MM.1S (cell line): ENCODE results near the gene OR8H2.
A peak's percentile ranks its signal among the peaks of the same experiment; 100 is the strongest.

ENCODE experiments used
- DNase-seq: peaks from one replicate; pipeline ENCODE4 v3.0.0-alpha.2; 2015
- H2AFZ ChIP-seq: fragments of 300-600 bp; sonication (generic); 2 replicates; pipeline ENCODE4 v1.6.0; 2016; ENCODE audit warnings: antibody characterized with exemption, low read length
- H3F3A ChIP-seq: fragments of 300-600 bp; sonication (generic); 2 replicates; pipeline ENCODE4 v1.6.1; 2016; ENCODE audit warnings: mild to moderate bottlenecking, antibody characterized with exemption, low read length, moderate library complexity, mixed read lengths; ENCODE audit not compliant: insufficient read depth
- H3K27ac ChIP-seq: fragments of 300-600 bp; sonication (generic); 2 replicates; pipeline ENCODE4 v1.5.1; 2016; ENCODE audit warnings: mild to moderate bottlenecking, low read length
- H3K27me3 ChIP-seq: fragments of 300-600 bp; sonication (generic); replicated peaks from 2 replicates; pipeline ENCODE4 v1.6.0; 2016; ENCODE audit warnings: low read length; ENCODE audit not compliant: insufficient read depth
- H3K36me3 ChIP-seq: fragments of 300-600 bp; sonication (generic); replicated peaks from 2 replicates; pipeline ENCODE4 v1.6.1; 2016; ENCODE audit warnings: mild to moderate bottlenecking, low read length, mixed read lengths; ENCODE audit not compliant: insufficient read depth
- H3K4me1 ChIP-seq: fragments of 300-600 bp; sonication (generic); 2 replicates; pipeline ENCODE4 v1.6.1; 2016; ENCODE audit warnings: low read length, mixed read lengths
- H3K4me2 ChIP-seq: fragments of 300-600 bp; sonication (generic); 2 replicates; pipeline ENCODE4 v1.6.0; 2016; ENCODE audit warnings: low read depth, low read length
- H3K4me3 ChIP-seq: fragments of 300-600 bp; sonication (generic); 2 replicates; pipeline ENCODE4 v1.5.1; 2016; ENCODE audit warnings: low read length, mixed read lengths
- H3K79me2 ChIP-seq: fragments of 300-600 bp; sonication (generic); 2 replicates; pipeline ENCODE4 v1.6.1; 2016; ENCODE audit warnings: mixed run types, low read length, mixed read lengths
- H3K9ac ChIP-seq: fragments of 300-600 bp; sonication (generic); 2 replicates; pipeline ENCODE4 v1.6.1; 2016; ENCODE audit warnings: low read length, mixed read lengths
- H3K9me2 ChIP-seq: fragments of 300-600 bp; sonication (generic); replicated peaks from 2 replicates; pipeline ENCODE4 v1.6.1; 2016; ENCODE audit warnings: mild to moderate bottlenecking, low read length, mixed read lengths; ENCODE audit not compliant: insufficient read depth
- H3K9me3 ChIP-seq: fragments of 300-600 bp; sonication (generic); replicated peaks from 2 replicates; pipeline ENCODE4 v1.6.1; 2016; ENCODE audit warnings: mild to moderate bottlenecking, low read length, mixed read lengths; ENCODE audit not compliant: insufficient read depth
- H4K20me1 ChIP-seq: fragments of 300-600 bp; sonication (generic); 2 replicates; pipeline ENCODE4 v1.6.1; 2016; ENCODE audit warnings: mild to moderate bottlenecking, low read length, moderate library complexity, mixed read lengths; ENCODE audit not compliant: insufficient read depth
- EZH2 ChIP-seq: fragments of 300-600 bp; sonication (generic); optimal IDR thresholded peaks from 2 replicates; pipeline ENCODE3; 2017; ENCODE audit warnings: low read depth, mild to moderate bottlenecking, antibody characterized with exemption, low read length, mixed read lengths
- EZH2phosphoT487 ChIP-seq: fragments of 300-600 bp; sonication (generic); IDR thresholded peaks from 2 replicates; pipeline ENCODE4 v1.6.1; 2018; ENCODE audit warnings: antibody characterized with exemption, low read length
- TF ChIP-seq, protein P1 (sequence below): fragments of 300-600 bp; sonication (generic); IDR thresholded peaks from 2 replicates; pipeline ENCODE4 v1.5.1; 2016; ENCODE audit warnings: antibody characterized with exemption, low read length, mixed read lengths

The OR8H2 gene

DNA sequence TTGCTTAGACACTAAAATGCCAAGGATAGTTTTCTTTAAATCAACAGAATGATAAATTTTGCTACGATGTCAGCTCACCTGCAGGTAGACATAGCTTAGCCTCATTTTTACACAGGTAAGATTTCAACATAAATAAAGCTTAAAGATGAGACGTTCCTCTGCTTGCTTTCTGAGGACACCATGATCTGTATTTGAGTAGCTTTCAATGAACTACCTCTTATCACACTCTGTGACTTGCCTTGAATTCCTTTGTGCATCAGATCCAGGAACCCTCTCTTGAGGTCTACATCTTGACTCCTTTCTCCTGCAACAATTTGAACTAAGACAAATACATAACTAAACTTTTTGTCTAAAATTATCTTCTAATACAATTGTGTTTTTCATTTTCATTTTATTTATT lies 36.5 kb upstream of the OR8H2 start:
- H3K36me3 ChIP-seq, result no peaks in the 10 kb centered on the region
- no peaks in the 10 kb centered on the region for H3F3A ChIP-seq
- H3K9ac ChIP-seq, result no peak overlapping the region
- no peaks in the 10 kb centered on the region for H3K9me2 ChIP-seq
- H3K79me2 ChIP-seq, result no peaks in the 10 kb centered on the region
- no peaks in the 10 kb centered on the region for H4K20me1 ChIP-seq
- no peak overlapping the region for H2AFZ ChIP-seq
- H3K4me1 ChIP-seq, result no peaks in the 10 kb centered on the region
- H3K4me3 ChIP-seq, result no peak overlapping the region
- H3K9me3 ChIP-seq, result no peaks in the 10 kb centered on the region
- H3K4me2 ChIP-seq, result no peak overlapping the region
- no peak for DNase-seq
- no peak overlapping the region for H3K27ac ChIP-seq
- TF ChIP-seq, protein P1, sequence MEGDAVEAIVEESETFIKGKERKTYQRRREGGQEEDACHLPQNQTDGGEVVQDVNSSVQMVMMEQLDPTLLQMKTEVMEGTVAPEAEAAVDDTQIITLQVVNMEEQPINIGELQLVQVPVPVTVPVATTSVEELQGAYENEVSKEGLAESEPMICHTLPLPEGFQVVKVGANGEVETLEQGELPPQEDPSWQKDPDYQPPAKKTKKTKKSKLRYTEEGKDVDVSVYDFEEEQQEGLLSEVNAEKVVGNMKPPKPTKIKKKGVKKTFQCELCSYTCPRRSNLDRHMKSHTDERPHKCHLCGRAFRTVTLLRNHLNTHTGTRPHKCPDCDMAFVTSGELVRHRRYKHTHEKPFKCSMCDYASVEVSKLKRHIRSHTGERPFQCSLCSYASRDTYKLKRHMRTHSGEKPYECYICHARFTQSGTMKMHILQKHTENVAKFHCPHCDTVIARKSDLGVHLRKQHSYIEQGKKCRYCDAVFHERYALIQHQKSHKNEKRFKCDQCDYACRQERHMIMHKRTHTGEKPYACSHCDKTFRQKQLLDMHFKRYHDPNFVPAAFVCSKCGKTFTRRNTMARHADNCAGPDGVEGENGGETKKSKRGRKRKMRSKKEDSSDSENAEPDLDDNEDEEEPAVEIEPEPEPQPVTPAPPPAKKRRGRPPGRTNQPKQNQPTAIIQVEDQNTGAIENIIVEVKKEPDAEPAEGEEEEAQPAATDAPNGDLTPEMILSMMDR, result no peak
- no peak for TF ChIP-seq EZH2phosphoT487
- TF ChIP-seq EZH2, result no peak
- no peaks in the 10 kb centered on the region for H3K27me3 ChIP-seq

DNA sequence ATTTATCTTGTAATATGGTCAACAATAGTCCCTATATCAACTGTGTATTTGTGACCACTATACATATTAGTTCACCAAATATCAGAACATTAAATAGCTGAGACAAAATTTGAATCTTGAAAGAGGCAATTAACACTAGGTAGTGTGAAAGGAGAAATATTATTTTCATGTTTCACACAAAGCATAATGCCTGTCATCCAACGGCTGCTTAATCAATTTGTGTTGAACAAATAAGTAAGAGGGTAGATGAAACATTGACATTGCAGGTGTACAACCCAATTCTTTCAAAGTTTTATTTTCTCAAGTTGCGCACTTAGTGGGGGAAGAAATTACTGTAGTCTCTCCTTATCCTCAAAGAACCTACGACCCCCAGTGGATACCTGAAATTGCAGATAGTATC lies 13.8 kb upstream of the OR8H2 start:
- H3K4me1 ChIP-seq, result no peaks in the 10 kb centered on the region
- H3K79me2 ChIP-seq, result no peaks in the 10 kb centered on the region
- H4K20me1 ChIP-seq, result no peaks in the 10 kb centered on the region
- no peak overlapping the region for H3K9ac ChIP-seq
- H3K4me3 ChIP-seq, result no peak overlapping the region
- no peak overlapping the region for H3K27ac ChIP-seq
- H3F3A ChIP-seq, result no peaks in the 10 kb centered on the region
- H2AFZ ChIP-seq, result no peak overlapping the region
- H3K4me2 ChIP-seq, result no peak overlapping the region
- no peaks in the 10 kb centered on the region for H3K36me3 ChIP-seq
- H3K27me3 ChIP-seq, result no peaks in the 10 kb centered on the region
- H3K9me3 ChIP-seq, result no peaks in the 10 kb centered on the region
- DNase-seq, result peak; percentile 23
- TF ChIP-seq EZH2 (no peak), EZH2phosphoT487 (no peak)
- TF ChIP-seq, protein P1, result peak; percentile 28; the same call in 1 of the 2 replicates
- no peaks in the 10 kb centered on the region for H3K9me2 ChIP-seq

DNA sequence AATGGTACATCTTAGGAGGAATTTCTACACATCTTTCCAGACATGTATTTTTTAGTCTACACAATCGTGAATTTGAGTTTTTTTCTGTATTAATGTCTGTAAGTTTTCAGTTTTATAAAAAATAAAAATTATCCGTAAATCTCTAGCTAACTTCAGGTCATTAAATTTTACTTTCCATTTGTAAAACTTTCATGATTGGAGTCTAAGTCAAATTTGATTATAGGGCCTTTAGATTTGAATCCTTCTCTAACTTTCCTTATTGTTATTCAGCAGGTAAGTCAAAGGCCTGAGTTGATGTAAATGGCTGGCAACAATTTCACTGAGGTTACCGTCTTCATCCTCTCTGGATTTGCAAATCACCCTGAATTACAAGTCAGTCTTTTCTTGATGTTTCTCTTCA lies 10.5 kb upstream of the OR8H2 start, which contains the start of gene OR8I2:
Gene OR8I2, plus strand, starts transcription at position 301 of the 400 bp plus-strand sequence. Its CDS starts 0 bp downstream, at position 301.
- Histone ChIP-seq H3K9ac (no peak within 1 kb of the TSS), H2AFZ (no peak within 1 kb of the TSS), H3K27me3 (no peaks in the 10 kb centered on the region), H3K4me2 (no peak within 1 kb of the TSS), H3K4me1 (no peaks in the 10 kb centered on the region), H3K9me3 (no peaks in the 10 kb centered on the region), H4K20me1 (no peaks in the 10 kb centered on the region), H3K9me2 (no peaks in the 10 kb centered on the region), H3K36me3 (no peaks in the 10 kb centered on the region), H3K79me2 (no peaks in the 10 kb centered on the region), H3F3A (no peaks in the 10 kb centered on the region), H3K4me3 (no peak within 1 kb of the TSS), H3K27ac (no peak within 1 kb of the TSS)
- no peak for DNase-seq
- TF ChIP-seq EZH2phosphoT487 (no peak), EZH2 (no peak)
- TF ChIP-seq, protein P1, result no peak
